Smooth muscle cell (in vitro differentiated cells): ENCODE data around the gene KLHDC7B. TPM values are rescaled to one million over a fixed set of nuclear protein-coding genes. Genes with fewer than 3 reads are reported as not detected.
A peak's percentile ranks its signal among the peaks of the same experiment; 100 is the strongest.

Source experiments
- DNase-seq: peaks from one replicate; lab custom pipeline; 2025; ENCODE audit not compliant: unreplicated experiment; lab: John Stamatoyannopoulos, UW
- H2AFZ ChIP-seq: fragments of 200-600 bp; sonication (generic); 2 replicates; pipeline ENCODE4 v1.6.0; 2016; ENCODE audit warnings: antibody characterized with exemption, low read depth, mild to moderate bottlenecking
- H3F3A ChIP-seq: fragments of 200-600 bp; sonication (generic); 2 replicates; pipeline ENCODE4 v1.6.0; 2017; ENCODE audit warnings: antibody characterized with exemption, low read depth
- H3K27ac ChIP-seq: fragments of 200-600 bp; sonication (generic); 2 replicates; pipeline ENCODE4 v1.5.1; 2016; ENCODE audit warnings: low read depth, mild to moderate bottlenecking
- H3K27me3 ChIP-seq: fragments of 200-600 bp; sonication (generic); 2 replicates; pipeline ENCODE4 v1.6.1; 2016; ENCODE audit warnings: low read depth, mild to moderate bottlenecking
- H3K36me3 ChIP-seq: fragments of 200-600 bp; sonication (generic); 2 replicates; pipeline ENCODE4 v1.5.1; 2016; ENCODE audit warnings: low read depth
- H3K4me1 ChIP-seq: fragments of 200-600 bp; sonication (generic); 2 replicates; pipeline ENCODE4 v1.5.1; 2016; ENCODE audit warnings: low read depth
- H3K4me2 ChIP-seq: fragments of 200-600 bp; sonication (generic); 2 replicates; pipeline ENCODE4 v1.6.0; 2016; ENCODE audit warnings: mild to moderate bottlenecking
- H3K4me3 ChIP-seq: fragments of 200-600 bp; sonication (generic); 2 replicates; pipeline ENCODE4 v1.5.1; 2016; ENCODE audit warnings: mild to moderate bottlenecking
- H3K79me2 ChIP-seq: fragments of 200-600 bp; sonication (generic); 2 replicates; pipeline ENCODE4 v1.6.0; 2016; ENCODE audit warnings: low read depth, mild to moderate bottlenecking
- H3K9ac ChIP-seq: fragments of 200-600 bp; sonication (generic); 2 replicates; pipeline ENCODE4 v1.6.0; 2016; ENCODE audit warnings: low read depth
- H3K9me3 ChIP-seq: fragments of 200-600 bp; sonication (generic); replicated peaks from 2 replicates; pipeline ENCODE4 v1.5.1; 2016; ENCODE audit warnings: low read depth
- H4K20me1 ChIP-seq: fragments of 200-600 bp; sonication (generic); 2 replicates; pipeline ENCODE4 v1.6.0; 2016; ENCODE audit warnings: low read depth
- CTCF ChIP-seq: fragments of 200-600 bp; sonication (generic); IDR thresholded peaks from 2 replicates; pipeline ENCODE4 v1.5.1; 2017; ENCODE audit warnings: borderline replicate concordance, mild to moderate bottlenecking, antibody characterized with exemption; ENCODE audit not compliant: insufficient read depth, poor library complexity, severe bottlenecking
- WGBS: methylation state at CpG from one replicate; pipeline ENCODE4 v1.1.7; 2016; ENCODE audit warnings: low lambda C conversion rate; 5-methylcytosine and 5-hydroxymethylcytosine counted together
- polyA plus RNA-seq: library from polyadenylated mRNA; unstranded; fragments of >200 nt; fragmentation: Nextera tagmentation; extraction: Ambion mirVana; gene quantifications from 2 replicates; pipeline ENCODE4 v1.2.1, GENCODE V29; 2016
- total RNA-seq: library from RNA; depleted of rRNA; stranded (reverse); fragments of >200 nt; gene quantifications from 2 replicates; pipeline ENCODE4 v1.2.3, GENCODE V29; 2014

Gene KLHDC7B
- total RNA-seq (0.31 and 1.1 TPM in 2 replicates), polyA plus RNA-seq (1.5 and 2.2 TPM in 2 replicates)

DNA sequence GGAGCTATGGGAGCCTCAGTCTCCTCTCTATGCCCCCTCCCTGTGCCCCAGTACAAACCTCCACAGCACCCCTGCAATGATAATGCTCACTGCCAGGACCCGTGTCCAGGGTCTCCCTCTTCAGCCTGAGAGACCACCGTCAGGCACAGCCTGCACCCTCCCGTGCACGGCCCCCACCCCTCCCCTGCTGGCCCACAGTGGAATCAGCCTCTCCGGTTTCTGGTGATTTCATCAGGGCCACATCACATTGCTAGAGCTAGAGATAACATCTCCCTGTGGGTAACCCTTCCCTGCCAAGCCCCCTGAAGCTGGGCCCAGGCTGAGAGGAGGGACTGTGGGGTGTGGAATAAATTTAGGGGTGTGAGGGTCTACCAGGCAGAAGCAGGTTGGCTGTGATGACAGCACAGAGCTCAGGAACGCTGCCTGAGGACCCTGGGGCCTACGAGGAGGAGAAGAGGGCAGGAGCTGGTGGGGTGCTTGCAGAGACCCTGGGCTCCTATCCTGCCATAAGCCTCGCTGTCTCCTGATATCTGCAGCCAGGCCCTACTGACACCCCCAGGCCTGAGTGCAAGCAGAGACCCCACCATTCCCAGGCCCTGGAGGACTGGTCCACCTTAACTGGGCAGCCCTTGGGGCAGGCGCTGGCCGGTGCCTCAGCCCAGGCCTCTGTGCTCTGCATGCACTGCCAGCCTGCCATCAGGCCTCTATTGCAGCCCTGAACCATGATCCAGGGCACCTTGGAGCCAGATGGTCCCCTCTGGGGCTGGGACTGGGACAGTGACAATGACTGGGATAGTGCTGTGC is at the start of gene KLHDC7B:
KLHDC7B (plus strand) TSS at position 378 of the 804 bp plus-strand sequence; CDS start at position 723, 345 bp downstream.
- Histone ChIP-seq H4K20me1 (no peaks in the 10 kb centered on the region), H3K4me1 (peaks cover 12% of the 10 kb centered on the region), H3K4me3 (no peak within 1 kb of the TSS), H2AFZ (no peak within 1 kb of the TSS), H3K4me2 (peak within 1 kb of the TSS; percentile 85), H3K36me3 (no peaks in the 10 kb centered on the region), H3K27ac (peak within 1 kb of the TSS; percentile 47), H3K27me3 (no peaks in the 10 kb centered on the region), H3K9ac (peak within 1 kb of the TSS; percentile 41), H3F3A (no peaks in the 10 kb centered on the region), H3K79me2 (no peaks in the 10 kb centered on the region), H3K9me3 (no peaks in the 10 kb centered on the region)
- WGBS = 47% methylated on average over 7 of the region's 10 CpGs
- DNase-seq = no peak
- peak; percentile 17 for TF ChIP-seq CTCF

DNA sequence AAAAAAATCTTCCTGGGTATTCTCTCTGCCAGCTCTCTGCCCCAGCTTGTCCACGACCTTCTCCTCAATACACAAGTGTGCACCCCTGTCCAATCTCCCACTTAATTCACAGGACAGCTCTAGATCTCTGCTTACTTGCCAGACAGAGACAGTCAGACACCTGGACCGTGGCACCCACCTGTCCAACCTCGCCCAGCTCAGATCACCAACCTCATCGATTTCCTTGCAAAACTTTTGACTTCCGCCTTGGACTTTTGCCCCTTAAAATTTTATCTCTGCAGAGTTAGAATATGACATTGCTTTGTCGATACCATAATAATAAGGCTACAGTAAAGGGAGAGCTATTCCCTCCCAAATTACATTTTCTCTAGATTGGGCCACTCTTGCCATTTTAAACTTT is 48.6 kb upstream of the KLHDC7B start:
- 89% methylated on average over 6 of the region's 6 CpGs for WGBS
- no peak for DNase-seq
- Histone ChIP-seq H2AFZ (no peak overlapping the region), H4K20me1 (no peaks in the 10 kb centered on the region), H3K79me2 (no peaks in the 10 kb centered on the region), H3F3A (no peaks in the 10 kb centered on the region), H3K4me3 (no peak overlapping the region), H3K27me3 (no peaks in the 10 kb centered on the region), H3K36me3 (no peaks in the 10 kb centered on the region), H3K4me1 (no peaks in the 10 kb centered on the region), H3K9ac (no peak overlapping the region), H3K9me3 (no peaks in the 10 kb centered on the region), H3K27ac (no peak overlapping the region), H3K4me2 (no peak overlapping the region)
- TF ChIP-seq CTCF = no peak

GRCh38 chr22:50498322-50498890 is 47.3 kb upstream of the KLHDC7B start:
- DNase-seq = no peak
- no peaks in the 10 kb centered on the region for H3K27me3 ChIP-seq
- no peaks in the 10 kb centered on the region for H3K36me3 ChIP-seq
- peak; percentile 49 for TF ChIP-seq CTCF
- H3K4me1 ChIP-seq = no peaks in the 10 kb centered on the region
- H3K4me2 ChIP-seq = no peak overlapping the region
- no peak overlapping the region for H3K27ac ChIP-seq
- H3K9ac ChIP-seq = no peak overlapping the region
- no peaks in the 10 kb centered on the region for H3K79me2 ChIP-seq
- H2AFZ ChIP-seq = no peak overlapping the region
- H3F3A ChIP-seq = no peaks in the 10 kb centered on the region
- H3K4me3 ChIP-seq = no peak overlapping the region
- H4K20me1 ChIP-seq = no peaks in the 10 kb centered on the region
- no peaks in the 10 kb centered on the region for H3K9me3 ChIP-seq
- WGBS = 33% methylated on average over 13 of the region's 13 CpGs
